ENCODE data around the gene LRP8. TPM values are rescaled to one million over a fixed set of nuclear protein-coding genes. Genes with fewer than 3 reads are reported as not detected.

Gene LRP8
- total and polyA plus RNA-seq, 9 of the 15 experiments (the other 6 are each of a cell fraction or from before 2014, with no cell fraction given): 7.1 to 56.1 (median 31.3) TPM

GRCh38 chr1:53324728-53325297 is 3.1 kb downstream of the LRP8 start (continued):
- TF ChIP-seq CUX1 (CRISPR knock-in tag; IDR thresholded peaks at IDR 0.05): no peak
- TF ChIP-seq VEZF1 (CRISPR knock-in tag; IDR thresholded peaks at IDR 0.05): 0 out of 2 replicates have a peak, but pooled peaks have one; percentile 29
- peak; percentile 86 for TF ChIP-seq ATF4 (CRISPR knock-in tag; IDR thresholded peaks at IDR 0.05)
- TF ChIP-seq CHD1 (IDR thresholded peaks at IDR 0.05; ENCODE audit: low read length): no peak
- TF ChIP-seq SMARCC2 (IDR thresholded peaks at IDR 0.05; ENCODE audit: low read depth): no peak
- TF ChIP-seq ZNF133 (CRISPR knock-in tag; IDR thresholded peaks at IDR 0.05): no peak
- TF ChIP-seq YBX1 (IDR thresholded peaks at IDR 0.05): no peak
- TF ChIP-seq ZFP36 (IDR thresholded peaks at IDR 0.05; ENCODE audit: low read depth, low read length, partially characterized antibody): peak; percentile 97
- peak; percentile 86 to 92 for TF ChIP-seq KDM1A (IDR thresholded peaks at IDR 0.05)
- TF ChIP-seq PTBP1 (IDR thresholded peaks at IDR 0.05; ENCODE audit: low read depth, low read length): peak; percentile 89; the same call in 1 of the 2 replicates
- no peak for TF ChIP-seq RBM34 (IDR thresholded peaks at IDR 0.05; ENCODE audit: borderline replicate concordance, insufficient read depth, low read length)
- TF ChIP-seq TBL1XR1 (IDR thresholded peaks at IDR 0.05; ENCODE audit: low read length in 2 of 2): peak in 1 of 2 experiments; percentile 62; a peak in 1 of 4 replicates
- peak; percentile 67; the same call in 1 of the 2 replicates for TF ChIP-seq HDGF (IDR thresholded peaks at IDR 0.05)
- TF ChIP-seq ATF7 (IDR thresholded peaks at IDR 0.05): 0 out of 2 replicates have a peak, but pooled peaks have one; percentile 23
- TF ChIP-seq EGR1 (conservative IDR thresholded peaks at IDR 0.05): 0 out of 2 replicates have a peak, but pooled peaks have one; percentile 31
- no peak for TF ChIP-seq ZFX (CRISPR knock-in tag; IDR thresholded peaks at IDR 0.05)
- no peak for TF ChIP-seq ZNF232 (CRISPR knock-in tag; IDR thresholded peaks at IDR 0.05)
- TF ChIP-seq NR4A1 (CRISPR knock-in tag; IDR thresholded peaks at IDR 0.05): no peak
- TF ChIP-seq NR4A1 (tag; IDR thresholded peaks at IDR 0.05): no peak
- no peak for TF ChIP-seq XRCC5 (IDR thresholded peaks at IDR 0.05; ENCODE audit: low read depth, low read length)
- no peak for TF ChIP-seq SIRT6 (IDR thresholded peaks at IDR 0.05; ENCODE audit: low read depth, low read length)
- peak; percentile 98 for TF ChIP-seq SMARCA5 (IDR thresholded peaks at IDR 0.05)
- TF ChIP-seq RAD51 (IDR thresholded peaks at IDR 0.05; ENCODE audit: borderline replicate concordance, low read depth): no peak

Data from K562 (cell line).